ENCODE results near the gene QRICH1.

DNA sequence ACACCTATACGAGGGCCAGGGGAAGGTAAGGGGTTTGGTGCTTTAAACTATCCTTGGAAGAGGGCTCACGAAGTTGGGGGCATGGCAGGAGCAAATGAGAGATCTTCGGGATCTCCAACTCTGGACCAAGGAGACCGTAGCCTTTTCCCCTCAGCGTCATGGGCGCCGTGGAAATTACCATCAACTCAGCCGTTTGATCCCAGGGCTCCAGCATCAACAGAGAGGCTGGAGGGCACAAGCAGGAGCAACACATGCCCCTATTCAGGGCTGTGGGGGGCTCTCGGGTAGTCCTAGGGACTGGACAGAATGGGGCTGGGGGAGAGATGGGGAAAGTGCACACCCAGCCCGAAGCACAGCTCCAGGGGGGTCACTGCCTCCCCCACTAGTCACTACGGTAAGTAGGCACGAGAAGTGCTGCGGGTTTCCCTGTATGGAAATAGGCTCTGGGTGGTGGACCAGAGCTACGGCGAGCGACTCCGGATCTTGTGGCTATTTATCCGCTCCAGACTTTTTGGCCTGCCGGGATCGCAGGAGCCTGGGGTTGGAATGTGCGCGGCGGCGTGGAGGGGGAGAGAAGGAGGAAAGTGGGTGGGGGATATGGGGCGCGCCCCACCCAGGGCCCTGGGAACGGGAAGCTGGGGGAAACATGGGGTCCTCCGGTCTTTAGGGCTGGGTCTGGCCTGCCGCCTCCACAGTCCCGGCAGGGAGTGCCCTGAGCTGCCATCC lies 39.5 kb upstream of the QRICH1 start:
- TF ChIP-seq, protein P1, sequence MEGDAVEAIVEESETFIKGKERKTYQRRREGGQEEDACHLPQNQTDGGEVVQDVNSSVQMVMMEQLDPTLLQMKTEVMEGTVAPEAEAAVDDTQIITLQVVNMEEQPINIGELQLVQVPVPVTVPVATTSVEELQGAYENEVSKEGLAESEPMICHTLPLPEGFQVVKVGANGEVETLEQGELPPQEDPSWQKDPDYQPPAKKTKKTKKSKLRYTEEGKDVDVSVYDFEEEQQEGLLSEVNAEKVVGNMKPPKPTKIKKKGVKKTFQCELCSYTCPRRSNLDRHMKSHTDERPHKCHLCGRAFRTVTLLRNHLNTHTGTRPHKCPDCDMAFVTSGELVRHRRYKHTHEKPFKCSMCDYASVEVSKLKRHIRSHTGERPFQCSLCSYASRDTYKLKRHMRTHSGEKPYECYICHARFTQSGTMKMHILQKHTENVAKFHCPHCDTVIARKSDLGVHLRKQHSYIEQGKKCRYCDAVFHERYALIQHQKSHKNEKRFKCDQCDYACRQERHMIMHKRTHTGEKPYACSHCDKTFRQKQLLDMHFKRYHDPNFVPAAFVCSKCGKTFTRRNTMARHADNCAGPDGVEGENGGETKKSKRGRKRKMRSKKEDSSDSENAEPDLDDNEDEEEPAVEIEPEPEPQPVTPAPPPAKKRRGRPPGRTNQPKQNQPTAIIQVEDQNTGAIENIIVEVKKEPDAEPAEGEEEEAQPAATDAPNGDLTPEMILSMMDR (conservative IDR thresholded peaks at IDR 0.05): no peak
- no peak for TF ChIP-seq EZH2 (IDR thresholded peaks at IDR 0.05; ENCODE audit: low read depth)
